Activated CD8-positive, alpha-beta memory T cell treated with anti-CD3 and anti-CD28 coated beads for 36 hours (primary cell): Measurements from ENCODE around the gene PARP12. TPM values are rescaled to one million over a fixed set of nuclear protein-coding genes. Genes with fewer than 3 reads are reported as not detected.

Source experiments
- CTCF ChIA-PET: fragments of 350-600 bp; sonication (Branson Sonifier 250); formaldehyde crosslinking; loops from one replicate; lab custom pipeline; 2021; ENCODE audit warnings: antibody characterized with exemption; lab: Charles Lee
- POLR2A ChIA-PET: fragments of 350-600 bp; sonication (Branson Sonifier 250); formaldehyde crosslinking; loops from one replicate; lab custom pipeline; 2021; ENCODE audit warnings: antibody characterized with exemption; lab: Charles Lee
- total RNA-seq, 2 experiments: library from RNA; stranded (reverse); gene quantifications; one replicate each; pipeline ENCODE4 v1.2.3, GENCODE V29; 2021

PARP12 gene
- total RNA-seq, 2 experiments from 2014 or later: 19.5 to 20.0 TPM

DNA sequence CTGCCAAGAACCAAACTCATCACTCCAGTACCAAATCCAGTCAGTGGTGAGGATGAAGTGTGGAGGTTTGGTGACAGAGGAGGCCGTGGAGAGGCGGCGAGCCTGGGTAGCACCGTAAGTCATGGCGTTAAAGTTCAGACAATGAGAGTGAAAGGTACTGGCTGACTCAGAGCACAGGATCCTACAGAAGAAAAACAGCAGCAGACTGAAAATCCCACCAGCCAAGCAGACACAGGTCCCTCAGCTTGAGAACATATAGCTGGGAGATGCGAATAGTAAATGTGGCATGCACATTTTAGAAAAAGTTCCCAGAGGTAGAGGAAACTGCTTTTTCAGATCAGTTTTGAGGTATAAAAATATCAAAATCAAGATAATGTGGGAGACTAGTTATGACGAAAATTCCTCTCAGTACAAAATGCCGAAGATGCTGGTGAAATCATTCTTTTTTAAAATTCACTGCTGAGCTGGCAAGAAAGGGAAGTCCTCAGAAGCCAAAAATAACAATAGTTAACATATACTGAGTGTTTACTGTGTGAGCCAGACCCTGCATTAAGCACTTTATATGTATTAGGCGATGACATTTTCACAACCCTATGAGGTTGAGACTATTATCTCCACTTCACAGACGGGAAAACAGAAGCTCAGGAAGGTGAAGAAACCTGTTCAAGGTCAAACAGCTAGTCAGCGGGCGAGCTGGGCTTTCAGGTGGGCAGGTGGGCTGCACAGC lies 20.9 kb downstream of the PARP12 start:
- ChIA-PET CTCF (no interaction called here), POLR2A (no interaction called here)

DNA sequence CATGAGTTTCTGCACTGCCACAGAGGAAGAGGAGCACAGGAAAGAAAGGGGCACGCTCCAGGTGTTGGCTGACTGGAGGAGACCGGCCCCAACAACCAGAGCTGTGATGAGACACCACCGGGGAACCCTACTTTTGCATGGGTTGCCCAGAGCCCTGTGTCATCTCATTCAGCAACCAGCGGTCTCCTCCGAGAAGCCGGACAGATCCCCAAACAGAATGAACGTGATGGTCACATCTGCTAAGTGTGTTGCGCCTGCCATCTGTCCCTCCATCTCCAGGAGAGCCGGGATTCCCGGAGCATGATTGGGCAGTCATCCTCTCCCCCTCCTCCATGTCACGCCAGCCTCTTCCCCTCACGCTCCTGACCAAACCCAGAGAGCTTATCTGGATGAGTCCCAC lies 22.9 kb downstream of the PARP12 start:
- CTCF ChIA-PET: no interaction called here
- POLR2A ChIA-PET: no interaction called here

GRCh38 chr7:140039066-140039465 lies 23.7 kb downstream of the PARP12 start:
- POLR2A ChIA-PET: no interaction called here

DNA sequence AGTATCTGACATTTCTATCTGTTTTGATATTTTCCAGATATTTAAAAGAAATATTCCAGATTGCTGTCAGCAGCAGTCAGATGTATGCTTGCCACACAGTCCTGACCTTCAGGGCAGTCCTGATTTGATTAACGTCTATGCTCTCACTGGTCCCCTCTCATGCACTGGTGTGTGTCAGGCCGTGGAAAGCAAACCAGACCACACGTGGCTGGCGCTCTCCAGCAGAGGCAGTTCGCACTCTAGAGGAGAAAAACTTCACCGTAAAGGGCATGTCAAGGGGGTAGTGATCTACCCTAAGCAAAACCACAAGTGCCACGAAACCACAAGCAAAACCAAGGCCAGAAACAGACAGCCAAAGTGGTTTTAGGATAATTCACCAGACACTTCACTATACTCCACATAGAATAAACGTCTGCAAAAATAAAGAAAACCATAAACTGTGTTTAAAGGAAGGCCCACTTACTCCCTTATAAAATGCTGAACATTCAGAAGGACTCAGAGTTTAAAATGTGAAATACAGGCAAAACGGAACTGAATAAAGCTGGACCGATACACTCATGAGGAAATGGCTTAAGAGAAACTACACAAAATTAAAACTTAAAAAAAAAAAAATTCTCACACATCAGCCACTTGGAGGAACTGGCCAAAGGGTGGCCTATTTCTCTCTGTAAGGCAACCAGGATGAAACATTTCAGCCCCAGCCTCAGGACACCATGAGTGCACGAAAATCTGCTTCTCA lies 26.4 kb downstream of the PARP12 start:
- CTCF ChIA-PET: no interaction called here
- POLR2A ChIA-PET: no interaction called here

More at GRCh38 chr7:140039066-140039465, 23.7 kb downstream of the PARP12 start:
- CTCF ChIA-PET: no interaction called here

GRCh38 chr7:140035400-140036223 lies 27.1 kb downstream of the PARP12 start:
- ChIA-PET POLR2A (no interaction called here), CTCF (interaction anchor here (0.7 kb wide), 1 partner anchor 571 kb away, joined by 3 read pairs; no protein-coding TSS in a partner anchor)

- ChIA-PET CTCF (no interaction called here), POLR2A (no interaction called here)
These were observed 28.3 kb downstream of the PARP12 start for GRCh38 chr7:140034421-140034820.

GRCh38 chr7:140033779-140034363 lies 28.9 kb downstream of the PARP12 start:
- CTCF ChIA-PET: interaction anchor here (0.6 kb wide), 1 partner anchor 594 kb away, joined by 3 read pairs; no protein-coding TSS in a partner anchor
- POLR2A ChIA-PET: no interaction called here

DNA sequence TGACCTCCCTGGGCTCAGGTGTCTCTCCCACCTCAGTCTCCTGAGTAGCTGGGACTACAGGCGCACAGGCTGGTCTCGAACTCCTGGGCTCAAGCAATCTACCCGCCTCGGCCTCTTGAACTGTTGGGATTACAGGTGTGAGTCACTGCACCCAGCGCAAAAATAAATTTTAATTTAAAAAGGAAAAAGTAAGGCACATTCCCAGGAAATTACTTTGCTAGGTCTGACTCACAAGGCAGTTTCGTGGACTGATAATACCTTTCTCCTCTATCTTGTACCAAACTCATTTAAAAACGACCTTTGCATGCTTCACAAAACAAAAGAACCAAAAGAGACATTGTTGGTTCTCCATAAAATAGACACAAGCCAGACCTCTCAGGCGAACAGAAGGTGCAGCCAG lies 29.7 kb downstream of the PARP12 start:
- CTCF ChIA-PET: no interaction called here
- POLR2A ChIA-PET: no interaction called here

DNA sequence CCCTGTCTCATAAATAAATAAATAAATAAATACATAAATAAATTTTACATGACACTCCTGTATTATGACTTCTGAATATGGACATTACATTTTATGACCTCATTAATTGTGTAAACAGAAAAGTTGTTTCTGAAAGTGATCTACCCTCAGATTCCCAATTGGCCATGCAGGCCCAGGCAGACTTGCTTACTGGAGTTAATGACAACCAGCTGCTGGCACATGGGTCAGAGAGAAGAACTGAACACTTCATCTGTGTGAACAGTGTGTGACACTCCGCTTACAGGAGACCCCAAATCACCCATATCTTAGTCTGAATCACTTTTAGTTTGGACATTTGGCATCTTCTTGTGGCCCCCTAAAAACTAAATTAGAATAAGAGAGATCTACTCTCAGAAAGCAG lies 31.4 kb downstream of the PARP12 start:
- CTCF ChIA-PET: no interaction called here
- POLR2A ChIA-PET: no interaction called here

DNA sequence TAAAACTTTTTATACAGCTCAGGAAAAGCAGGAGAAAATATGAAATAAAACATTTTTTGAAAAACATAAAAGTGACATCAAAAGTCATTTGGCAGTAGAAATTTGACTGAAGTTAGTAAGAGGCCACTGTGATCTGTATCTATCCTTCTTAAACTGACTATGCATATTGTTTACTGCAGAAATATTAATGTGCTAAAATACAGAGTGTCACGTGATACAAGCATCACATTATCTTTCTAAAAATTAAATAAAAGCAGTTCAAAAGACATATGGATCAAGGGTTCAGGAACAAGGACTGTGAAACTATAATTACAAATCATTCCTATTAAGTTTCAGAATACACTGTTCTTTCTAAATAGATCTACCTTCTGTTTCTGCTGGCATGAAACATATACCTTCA lies 33.7 kb downstream of the PARP12 start:
- ChIA-PET POLR2A (no interaction called here), CTCF (no interaction called here)

DNA sequence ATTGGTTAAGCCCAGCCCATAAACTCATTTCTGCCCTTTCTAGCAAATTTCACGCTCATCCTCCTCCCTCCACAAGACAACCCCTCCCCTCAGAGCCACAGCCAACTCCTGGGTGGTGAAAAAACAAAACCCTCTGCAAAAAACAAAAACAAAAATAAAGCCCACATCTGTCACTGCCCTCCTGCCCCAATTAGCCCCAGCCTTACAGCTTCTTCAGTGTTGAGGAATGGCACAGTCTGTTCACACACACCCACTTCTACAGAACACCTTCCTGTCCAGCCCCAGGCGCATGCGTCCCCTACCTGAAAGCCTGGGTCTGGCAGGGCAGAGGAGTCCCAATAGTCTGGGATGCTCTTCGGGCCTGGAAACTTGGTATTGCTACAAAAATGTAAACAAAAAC lies 34.4 kb downstream of the PARP12 start:
- ChIA-PET CTCF (no interaction called here), POLR2A (no interaction called here)

GRCh38 chr7:140027858-140028257 lies 34.9 kb downstream of the PARP12 start:
- CTCF ChIA-PET: no interaction called here

DNA sequence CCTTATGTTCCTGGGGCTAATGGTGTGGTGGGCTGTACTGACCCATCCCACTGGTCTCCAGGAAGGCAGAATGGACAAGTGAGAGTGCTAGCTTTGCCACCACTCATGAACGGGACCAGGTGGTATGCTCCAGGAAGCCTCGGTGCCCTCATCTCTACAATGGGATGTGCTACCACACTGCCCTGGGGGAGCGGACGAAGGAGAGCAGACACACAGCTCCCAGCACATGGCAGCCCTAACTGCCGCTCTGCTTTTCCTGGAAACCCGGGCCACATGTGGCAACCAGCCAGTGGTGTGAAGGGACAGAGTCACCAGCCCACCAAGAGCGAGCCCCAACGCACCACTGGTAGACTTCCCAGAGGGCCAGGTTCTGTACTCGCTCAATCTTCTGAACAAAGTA lies 35.8 kb downstream of the PARP12 start:
- ChIA-PET POLR2A (no interaction called here), CTCF (no interaction called here)

More at GRCh38 chr7:140027858-140028257, 34.9 kb downstream of the PARP12 start:
- POLR2A ChIA-PET: no interaction called here

DNA sequence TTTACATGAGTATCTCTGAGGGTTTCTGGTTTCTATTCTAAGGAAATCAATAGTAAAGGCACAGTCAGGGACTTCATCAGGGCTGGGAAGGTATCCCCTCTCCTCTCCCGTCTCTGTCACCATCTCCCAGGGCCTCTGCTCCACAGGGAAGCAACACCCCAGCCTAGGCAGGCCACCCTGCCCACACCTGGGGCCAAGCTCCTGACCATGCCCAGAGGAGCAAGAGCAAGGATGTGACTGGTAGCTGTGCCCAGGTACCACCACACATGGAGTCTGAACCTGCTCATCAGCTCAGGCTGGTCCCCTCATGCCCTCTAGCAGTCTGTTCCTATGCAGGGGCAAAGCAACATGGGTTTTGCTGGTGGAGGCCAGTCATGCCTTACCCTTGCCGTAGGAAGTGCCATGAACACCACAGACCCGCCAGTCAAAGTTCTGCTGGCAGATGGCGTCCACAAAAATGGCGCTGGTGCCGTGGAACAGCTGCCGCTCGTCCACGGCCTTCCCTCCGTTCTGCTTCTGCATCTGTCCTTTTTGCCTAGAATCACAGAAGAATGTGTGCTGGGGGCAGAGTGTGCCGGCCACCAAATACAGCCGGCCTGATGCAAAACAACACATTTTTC lies 36.8 kb downstream of the PARP12 start:
- CTCF ChIA-PET: no interaction called here

GRCh38 chr7:140025241-140025640 lies 37.5 kb downstream of the PARP12 start:
- CTCF ChIA-PET: no interaction called here
- POLR2A ChIA-PET: no interaction called here

More for the DNA sequence above, 36.8 kb downstream of the PARP12 start:
- POLR2A ChIA-PET: no interaction called here

DNA sequence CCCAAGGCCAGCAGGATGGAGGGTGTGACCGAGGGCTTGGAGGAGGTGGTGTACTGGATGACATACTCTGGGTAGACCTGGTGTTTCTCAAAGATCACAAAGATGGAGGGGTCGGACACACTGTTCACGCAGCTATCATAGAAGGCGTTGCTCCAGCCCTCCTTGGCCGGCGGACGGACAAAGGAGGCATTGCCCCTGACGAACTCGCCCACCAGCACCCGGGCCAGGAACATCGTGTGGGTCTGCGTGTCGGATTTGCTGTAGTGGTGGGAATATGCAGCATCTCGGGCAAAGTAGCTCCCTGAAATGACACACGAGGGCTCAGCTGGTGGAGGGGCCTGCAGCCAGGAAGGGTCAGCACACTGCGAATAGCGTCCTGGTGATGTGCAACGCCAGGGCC lies 38.2 kb downstream of the PARP12 start:
- ChIA-PET POLR2A (no interaction called here), CTCF (no interaction called here)

- CTCF ChIA-PET: no interaction called here
These were observed 39.0 kb downstream of the PARP12 start for GRCh38 chr7:140023728-140024127.

GRCh38 chr7:140022582-140023211 lies 40.1 kb downstream of the PARP12 start:
- CTCF ChIA-PET: no interaction called here
- POLR2A ChIA-PET: no interaction called here

More at GRCh38 chr7:140023728-140024127, 39.0 kb downstream of the PARP12 start:
- POLR2A ChIA-PET: no interaction called here

DNA sequence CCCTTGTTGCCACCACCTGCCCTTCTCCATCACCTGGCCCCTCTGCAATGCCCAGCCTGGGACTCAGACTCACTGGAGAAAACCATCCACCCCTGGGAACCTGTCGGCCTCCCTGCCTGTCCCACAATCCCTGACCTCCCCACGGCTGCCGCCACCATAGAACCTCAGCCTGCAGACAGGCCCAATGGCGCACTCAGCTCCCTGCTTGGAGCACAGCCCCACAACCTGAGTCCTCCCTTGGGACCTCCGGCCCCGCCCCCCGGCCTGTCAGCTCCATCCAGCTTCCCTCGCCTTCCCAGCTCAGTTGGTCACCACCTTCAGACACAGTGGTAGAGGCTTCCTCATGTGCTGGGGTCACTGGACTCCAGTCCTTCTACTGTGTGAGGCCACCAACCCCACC lies 41.1 kb downstream of the PARP12 start:
- CTCF ChIA-PET: no interaction called here
- POLR2A ChIA-PET: no interaction called here
